Measurements from ENCODE around the gene RTN4RL1. TPM values are rescaled to one million over a fixed set of nuclear protein-coding genes. Genes with fewer than 3 reads are reported as not detected.

RTN4RL1 gene
- total and polyA plus RNA-seq, 9 of the 15 experiments (the other 6 are each of a cell fraction or from before 2014, with no cell fraction given), result 0.04 to 0.06 (median 0.04) TPM; not detected in 5

- no TSS peak for BruUV-seq (replicated peaks)
- H3K36me3 ChIP-seq (ENCODE audit: control insufficient read depth, insufficient read depth, low read length), result no peaks in the 10 kb centered on the region
- no peak overlapping the region for H3K27ac ChIP-seq (ENCODE audit: extremely low read depth, low read depth, low read length)
- H3K9ac ChIP-seq (ENCODE audit: insufficient read depth in 1 of 2, low read depth in 2 of 2, low read length in 2 of 2), result no peak overlapping the region
- no peak overlapping the region for H3K4me2 ChIP-seq (ENCODE audit: insufficient read depth, low read length)
- POLR2A ChIA-PET, result no interaction called here
- H2AFZ ChIP-seq (ENCODE audit: low read depth, low read length), result no peak overlapping the region
- WGBS (ENCODE audit: insufficient coverage, low coverage, missing lambda C conversion rate), result 0% methylated on average over 3 of the region's 5 CpGs
- intact Hi-C loops (cut with micrococcal nuclease) (no loop called here), in situ Hi-C loops (cut with MboI) (no loop called here)
- no peaks in the 10 kb centered on the region for H3K9me1 ChIP-seq (ENCODE audit: control insufficient read depth, insufficient read depth, low read length)
- H3K9me3 ChIP-seq (replicated peaks; ENCODE audit: control insufficient read depth, insufficient read depth, low read depth, low read length), result no peaks in the 10 kb centered on the region
- H3K4me3 ChIP-seq, result no peak overlapping the region
- DNase-seq (ENCODE audit: extremely low read depth in 1 of 4, low spot score in 3 of 4) (no peak), FAIRE-seq (no peak), ATAC-seq (no peak)
- H3K4me1 ChIP-seq (replicated peaks in 1 of 2; ENCODE audit: control insufficient read depth in 2 of 2, insufficient read depth in 2 of 2, low read length in 2 of 2), result peaks cover 0 to 8% of the 10 kb centered on the region in 2 experiments; a peak in 2 of 5 replicates
- TF ChIP-seq KAT8 (IDR thresholded peaks at IDR 0.05; ENCODE audit: low read depth), result no peak
- TF ChIP-seq CREBBP (IDR thresholded peaks at IDR 0.05; ENCODE audit: low read depth, low read length), result no peak
- no peak for TF ChIP-seq DLX4 (CRISPR knock-in tag; IDR thresholded peaks at IDR 0.05)
- TF ChIP-seq MLLT1 (IDR thresholded peaks at IDR 0.05), result no peak
- TF ChIP-seq ATF7 (IDR thresholded peaks at IDR 0.05), result no peak
- TF ChIP-seq KDM2B (CRISPR knock-in tag; IDR thresholded peaks at IDR 0.05), result no peak
- H4K20me1 ChIP-seq (replicated peaks; ENCODE audit: control insufficient read depth, insufficient read depth, low read length), result no peaks in the 10 kb centered on the region
- no peaks in the 10 kb centered on the region for H3K79me2 ChIP-seq (ENCODE audit: control insufficient read depth, insufficient read depth, low read length)
- CTCF ChIA-PET (ENCODE audit: low intra/inter-chr PET ratio), result no interaction called here
- peaks cover 0 to 36% of the 10 kb centered on the region in 2 experiments; a peak in 2 of 5 replicates for H3K27me3 ChIP-seq (ENCODE audit: control insufficient read depth in 2 of 2, insufficient read depth in 2 of 2, low read length in 2 of 2)
These were observed 75.4 kb downstream of the RTN4RL1 start for GRCh38 chr17:1949754-1950153.
